ENCODE data around the gene FAP. TPM values are rescaled to one million over a fixed set of nuclear protein-coding genes. Genes with fewer than 3 reads are reported as not detected.

FAP gene
- total RNA-seq, result 82.5 TPM

GRCh38 chr2:162243294-162243693 lies at the start of gene FAP:
Gene FAP, minus strand, starts transcription at chr2:162243445. Its CDS starts 118 bp downstream, at chr2:162243327.

GRCh38 chr2:162152147-162152546 lies 91.1 kb downstream of the FAP start, which contains the start of gene GCG:
Gene GCG, minus strand, starts transcription at chr2:162152247. Its CDS starts 3,069 bp downstream, at chr2:162149178.

Other genes with a start within 250 kb of the FAP start
- 12.3 TPM for gene DPP4, start 169.2 kb downstream of the FAP start, total RNA-seq
- 0.99 TPM for gene GCG, start 91.2 kb downstream of the FAP start, total RNA-seq
- 7.0 TPM for gene IFIH1, start 75.2 kb upstream of the FAP start, total RNA-seq
- 32.6 TPM for gene GCA, start 100.7 kb upstream of the FAP start, total RNA-seq